HFFc6 (cell line): Measurements from ENCODE around the gene GLI2. TPM values are rescaled to one million over a fixed set of nuclear protein-coding genes. Genes with fewer than 3 reads are reported as not detected.

Source experiments
- DNase-seq: peaks from one replicate; pipeline ENCODE4 v3.0.0-alpha.2; 2018
- H3K27ac Mint-ChIP-seq: 2 replicates; pipeline ENCODE4 v1.8.0; 2020; ENCODE audit warnings: mild to moderate bottlenecking, mixed read lengths
- H3K27me3 Mint-ChIP-seq: 2 replicates; pipeline ENCODE4 v1.8.0; 2021; ENCODE audit warnings: mild to moderate bottlenecking, moderate library complexity, mixed read lengths; ENCODE audit not compliant: insufficient read depth
- H3K36me3 Mint-ChIP-seq: 2 replicates; pipeline ENCODE4 v1.8.0; 2021; ENCODE audit warnings: low read depth, mixed read lengths
- H3K4me1 Mint-ChIP-seq: 2 replicates; pipeline ENCODE4 v1.8.0; 2020; ENCODE audit warnings: low read depth, mixed read lengths
- H3K4me3 Mint-ChIP-seq: 2 replicates; pipeline ENCODE4 v1.8.0; 2020; ENCODE audit warnings: mild to moderate bottlenecking, moderate library complexity, mixed read lengths
- H3K9me3 Mint-ChIP-seq: 2 replicates; pipeline ENCODE4 v1.8.0; 2020; ENCODE audit warnings: mild to moderate bottlenecking, mixed read lengths
- total RNA-seq, 6 experiments: library from RNA; stranded (reverse); fragmentation: NEBNext Ultra II Directional; extraction: Animal tissue kit (Norgen Biotek cat#: 25700); gene quantifications; 2 replicates in 1 of 6; 3 replicates in 5 of 6; pipeline ENCODE4 v1.2.3, GENCODE V29; 2021
- TF ChIP-seq, protein P1 (sequence below): fragments of 200-600 bp; sonication (generic); IDR thresholded peaks from 2 replicates; pipeline ENCODE4 v1.5.0; 2021; ENCODE audit warnings: antibody characterized with exemption, mild to moderate bottlenecking

GLI2 gene
- total RNA-seq, 6 experiments from 2014 or later, result 40.2 to 46.1 (median 41.9) TPM

DNA sequence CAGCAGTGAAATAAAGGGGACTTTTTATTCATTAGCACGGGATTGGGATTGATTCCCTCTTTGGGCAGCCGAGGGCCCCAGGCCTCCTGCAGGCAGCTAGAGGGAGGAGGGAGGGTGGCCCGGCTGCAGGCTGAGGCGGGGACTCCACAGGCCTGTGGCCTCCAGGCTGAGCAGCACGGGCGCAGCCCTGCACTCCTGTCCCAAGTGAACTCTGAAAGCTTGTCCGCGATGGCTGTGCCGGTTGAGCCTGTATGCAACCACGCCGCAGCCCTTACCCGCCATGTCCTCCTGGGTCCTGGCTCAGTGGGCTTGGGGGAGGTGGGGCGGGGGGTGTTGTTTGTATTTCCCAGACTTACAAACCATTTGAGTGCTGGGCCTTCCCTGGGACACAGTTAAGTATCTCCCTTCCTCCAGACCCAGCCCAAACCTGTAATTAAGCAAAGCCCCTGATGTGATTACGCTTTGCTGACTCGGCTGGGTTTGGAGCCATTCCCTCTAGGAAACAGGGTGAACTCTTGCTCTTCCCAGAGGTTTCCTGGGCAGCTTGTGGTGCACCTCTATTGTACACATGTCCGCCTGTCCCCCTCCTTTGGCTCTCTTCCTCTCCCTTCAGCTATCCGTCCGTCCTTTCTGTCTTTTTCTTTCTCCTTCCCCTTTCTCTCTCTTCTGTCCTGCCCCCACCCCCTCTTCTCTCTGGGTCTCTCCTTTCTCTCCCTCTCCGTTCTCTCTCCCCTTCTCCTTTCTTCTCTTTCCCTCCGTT, 5.3 kb downstream of the GLI2 start:
- H3K27ac Mint-ChIP-seq, result peak overlapping the region; percentile 83

DNA sequence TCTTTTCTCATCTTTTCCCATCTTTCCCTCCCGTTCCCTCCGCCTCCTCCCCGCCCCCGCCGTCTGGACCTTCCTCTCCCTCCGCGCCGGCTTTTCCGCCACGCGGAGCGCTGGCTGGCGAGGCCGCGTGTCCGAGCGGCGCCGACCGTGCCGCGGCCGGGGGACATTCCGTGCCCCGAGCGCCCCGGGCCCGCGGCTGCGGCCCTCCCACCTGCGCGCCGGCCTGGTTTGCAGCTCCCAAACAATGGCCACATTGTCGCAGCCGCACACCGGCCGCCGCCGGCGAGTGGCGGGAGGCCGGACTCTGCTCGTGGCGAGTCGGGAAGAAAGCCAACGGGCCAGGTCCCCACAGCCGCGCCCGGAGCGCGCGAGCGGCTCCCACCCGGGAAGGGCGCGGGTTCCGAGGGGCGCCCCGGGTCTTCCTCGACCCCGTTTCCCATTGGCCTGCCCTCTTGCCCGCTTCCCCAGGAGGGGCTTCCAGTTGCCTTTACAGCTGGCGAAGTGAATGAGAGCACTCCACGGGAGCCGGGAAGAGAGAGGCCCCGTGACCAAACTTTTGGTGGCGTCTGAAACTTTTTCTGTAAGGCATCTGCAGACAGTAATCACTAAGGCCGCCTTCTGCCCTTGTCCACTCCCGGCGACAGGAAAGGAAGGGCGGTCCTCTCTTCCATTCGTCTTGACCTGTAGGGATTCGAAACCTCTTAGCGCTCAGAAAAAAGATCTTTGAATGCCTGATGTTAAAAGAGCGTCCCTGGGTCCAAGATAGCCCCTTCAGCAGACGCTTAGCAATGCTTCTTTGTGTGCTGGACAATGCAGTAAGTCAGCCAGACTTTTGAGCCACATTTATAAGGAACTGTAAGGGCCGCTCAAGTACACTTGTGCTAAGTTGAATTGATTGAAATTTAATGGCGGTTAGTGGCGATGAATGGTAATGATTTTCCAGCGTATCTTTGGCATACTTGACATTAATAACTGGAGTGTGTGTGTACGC, 6.2 kb downstream of the GLI2 start:
- Mint-ChIP-seq H3K9me3 (no peaks in the 10 kb centered on the region), H3K4me3 (peak overlapping the region; percentile 86), H3K27ac (peak overlapping the region; percentile 83), H3K36me3 (peaks cover 11% of the 10 kb centered on the region; the same call in 1 of the 2 replicates), H3K4me1 (peaks cover 82% of the 10 kb centered on the region), H3K27me3 (no peaks in the 10 kb centered on the region; the same call in 1 of the 2 replicates)
- TF ChIP-seq, protein P1, sequence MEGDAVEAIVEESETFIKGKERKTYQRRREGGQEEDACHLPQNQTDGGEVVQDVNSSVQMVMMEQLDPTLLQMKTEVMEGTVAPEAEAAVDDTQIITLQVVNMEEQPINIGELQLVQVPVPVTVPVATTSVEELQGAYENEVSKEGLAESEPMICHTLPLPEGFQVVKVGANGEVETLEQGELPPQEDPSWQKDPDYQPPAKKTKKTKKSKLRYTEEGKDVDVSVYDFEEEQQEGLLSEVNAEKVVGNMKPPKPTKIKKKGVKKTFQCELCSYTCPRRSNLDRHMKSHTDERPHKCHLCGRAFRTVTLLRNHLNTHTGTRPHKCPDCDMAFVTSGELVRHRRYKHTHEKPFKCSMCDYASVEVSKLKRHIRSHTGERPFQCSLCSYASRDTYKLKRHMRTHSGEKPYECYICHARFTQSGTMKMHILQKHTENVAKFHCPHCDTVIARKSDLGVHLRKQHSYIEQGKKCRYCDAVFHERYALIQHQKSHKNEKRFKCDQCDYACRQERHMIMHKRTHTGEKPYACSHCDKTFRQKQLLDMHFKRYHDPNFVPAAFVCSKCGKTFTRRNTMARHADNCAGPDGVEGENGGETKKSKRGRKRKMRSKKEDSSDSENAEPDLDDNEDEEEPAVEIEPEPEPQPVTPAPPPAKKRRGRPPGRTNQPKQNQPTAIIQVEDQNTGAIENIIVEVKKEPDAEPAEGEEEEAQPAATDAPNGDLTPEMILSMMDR, result no peak
- DNase-seq, result no peak

More for the DNA sequence above, 5.3 kb downstream of the GLI2 start:
- Mint-ChIP-seq H3K4me3 (peak overlapping the region; percentile 86), H3K36me3 (peaks cover 11% of the 10 kb centered on the region; the same call in 1 of the 2 replicates), H3K27me3 (no peaks in the 10 kb centered on the region; the same call in 1 of the 2 replicates), H3K9me3 (no peaks in the 10 kb centered on the region), H3K4me1 (peaks cover 75% of the 10 kb centered on the region)
- DNase-seq, result no peak
- TF ChIP-seq, protein P1, result no peak

DNA sequence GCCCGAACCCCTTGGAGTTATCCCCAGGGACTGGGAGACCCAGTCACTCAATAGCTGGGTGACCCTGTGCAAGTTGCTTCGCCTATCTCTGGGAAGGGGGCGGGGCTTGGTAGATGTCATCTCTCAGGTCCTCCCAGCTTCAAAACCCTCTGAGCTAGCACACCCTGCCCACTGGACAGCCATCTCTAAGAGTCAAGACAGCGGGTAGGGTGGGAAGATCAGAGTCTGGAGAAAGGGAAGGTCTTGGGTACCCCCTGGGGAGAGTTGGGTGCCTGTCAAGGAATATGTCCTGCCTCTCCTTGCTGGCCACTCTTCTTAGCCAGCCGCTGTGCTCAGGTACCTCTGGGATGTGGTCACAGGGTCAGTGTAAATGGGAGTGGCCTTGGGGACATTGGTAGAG, 8.0 kb downstream of the GLI2 start:
- H3K27me3 Mint-ChIP-seq, result no peaks in the 10 kb centered on the region; the same call in none of the 2 replicates
- DNase-seq, result no peak
- peaks cover 89% of the 10 kb centered on the region for H3K4me1 Mint-ChIP-seq
- no peak overlapping the region for H3K4me3 Mint-ChIP-seq
- no peaks in the 10 kb centered on the region for H3K9me3 Mint-ChIP-seq
- TF ChIP-seq, protein P1, result no peak
- H3K27ac Mint-ChIP-seq, result no peak overlapping the region
- peaks cover 12% of the 10 kb centered on the region; the same call in 1 of the 2 replicates for H3K36me3 Mint-ChIP-seq

DNA sequence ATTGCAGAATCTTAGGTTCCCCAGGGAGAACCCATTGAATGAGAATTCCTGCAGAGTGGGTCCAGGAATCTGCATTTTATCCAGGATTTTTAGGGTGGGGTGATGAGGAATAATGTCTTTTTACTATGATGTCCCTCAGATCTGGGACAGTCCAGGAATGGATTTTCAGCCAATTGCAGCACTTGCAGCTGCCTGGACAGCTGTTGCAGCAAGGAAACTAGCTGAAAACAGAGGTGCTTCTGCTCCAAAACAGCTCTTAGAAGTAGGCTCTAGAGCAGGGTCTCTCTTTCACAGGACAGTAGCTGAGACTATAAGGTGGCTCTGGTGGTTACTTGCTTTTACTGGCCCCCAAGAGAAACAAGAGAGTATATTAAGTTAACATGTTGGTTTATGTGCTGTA, 9.1 kb downstream of the GLI2 start:
- Mint-ChIP-seq H3K27ac (no peak overlapping the region), H3K9me3 (no peaks in the 10 kb centered on the region), H3K27me3 (no peaks in the 10 kb centered on the region; the same call in none of the 2 replicates), H3K36me3 (peaks cover 16% of the 10 kb centered on the region; the same call in 1 of the 2 replicates), H3K4me3 (no peak overlapping the region), H3K4me1 (peaks cover 89% of the 10 kb centered on the region)
- TF ChIP-seq, protein P1, result no peak
- no peak for DNase-seq

DNA sequence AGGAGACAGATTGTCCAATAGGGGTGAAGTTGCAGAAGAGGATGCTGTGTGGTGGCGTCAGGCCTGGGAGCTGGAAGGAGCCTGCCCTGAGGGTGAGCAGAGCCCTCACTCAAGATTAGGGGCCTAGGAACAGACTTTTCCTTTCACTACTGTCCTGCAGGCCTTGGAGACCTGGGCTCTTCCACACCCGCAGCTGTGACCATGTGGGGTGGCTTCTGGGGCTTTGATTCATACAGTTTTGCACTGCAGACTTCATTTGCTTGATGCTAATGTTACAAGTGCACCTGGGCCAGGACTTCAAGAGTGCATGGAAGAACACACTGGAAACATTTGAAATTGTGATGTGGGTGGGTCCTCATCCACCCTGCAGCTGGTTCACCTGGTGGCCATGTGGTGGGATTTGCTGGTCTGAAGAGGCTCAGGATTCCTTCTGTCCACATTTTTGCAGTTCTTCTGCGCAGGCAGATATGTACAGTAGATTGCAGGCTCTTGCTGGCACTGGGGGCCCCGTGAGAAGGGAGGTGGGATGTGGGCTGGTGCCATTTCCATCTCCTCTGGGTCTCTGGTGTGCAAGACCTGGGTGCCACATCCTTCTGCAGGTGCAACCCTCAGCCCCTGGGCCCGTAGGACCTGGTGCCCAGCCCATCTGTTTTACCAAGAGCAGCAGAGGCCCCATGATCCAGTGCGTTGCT, 9.9 kb downstream of the GLI2 start:
- no peak for DNase-seq
- no peaks in the 10 kb centered on the region; the same call in none of the 2 replicates for H3K27me3 Mint-ChIP-seq
- H3K9me3 Mint-ChIP-seq, result no peaks in the 10 kb centered on the region
- TF ChIP-seq, protein P1, result no peak
- no peak overlapping the region for H3K27ac Mint-ChIP-seq
- peaks cover 16% of the 10 kb centered on the region; the same call in 1 of the 2 replicates for H3K36me3 Mint-ChIP-seq
- H3K4me1 Mint-ChIP-seq, result peaks cover 89% of the 10 kb centered on the region
- H3K4me3 Mint-ChIP-seq, result no peak overlapping the region
